T follicular helper cell (primary cell): ENCODE results near the gene MED16.
A peak's percentile ranks its signal among the peaks of the same experiment; 100 is the strongest.
"Not testable (repeated sequence)": the region's sequence is repeated elsewhere in the genome, so short reads cannot be mapped to it uniquely, and the experiment has no call there.

Experiments used
- DNase-seq: peaks from one replicate; pipeline ENCODE4 v3.0.0-alpha.2; 2020; ENCODE audit warnings: low read depth

MED16 gene

GRCh38 chr19:889662-890295 is 3.2 kb downstream of the MED16 start:
- no peak for DNase-seq

GRCh38 chr19:888581-889385 is 4.2 kb downstream of the MED16 start:
- peak; percentile 51 for DNase-seq

- no peak for DNase-seq
These were observed 5.4 kb downstream of the MED16 start for GRCh38 chr19:887599-887998.

GRCh38 chr19:887072-887471 is 5.9 kb downstream of the MED16 start:
- DNase-seq: no peak

- no peak for DNase-seq
These were observed 7.3 kb downstream of the MED16 start for GRCh38 chr19:885536-886224.

GRCh38 chr19:884420-885211 is 8.4 kb downstream of the MED16 start:
- DNase-seq: no peak

GRCh38 chr19:883661-884211 is 9.3 kb downstream of the MED16 start:
- no peak for DNase-seq

GRCh38 chr19:882871-883497 is 10.0 kb downstream of the MED16 start:
- no peak for DNase-seq

- no peak for DNase-seq
These were observed 11.5 kb downstream of the MED16 start for GRCh38 chr19:881385-882071.

- DNase-seq: no peak
These were observed 13.1 kb downstream of the MED16 start for GRCh38 chr19:879711-880438.

GRCh38 chr19:878751-879561 is 14.0 kb downstream of the MED16 start:
- not testable (repeated sequence) for DNase-seq

GRCh38 chr19:877992-878660 is 14.9 kb downstream of the MED16 start:
- not testable (repeated sequence) for DNase-seq

- DNase-seq: no peak
These were observed 16.1 kb downstream of the MED16 start for GRCh38 chr19:876780-877314.

GRCh38 chr19:876089-876488 is 16.9 kb downstream of the MED16 start:
- DNase-seq: no peak

GRCh38 chr19:875265-875879 is 17.6 kb downstream of the MED16 start:
- DNase-seq: no peak

- no peak for DNase-seq
These were observed 19.4 kb downstream of the MED16 start for GRCh38 chr19:873561-874041.

- DNase-seq: peak; percentile 76
These were observed 19.9 kb downstream of the MED16 start for GRCh38 chr19:873084-873483.
